OCI-LY7 (cell line): Measurements from ENCODE around the gene LYPLA2. TPM values are rescaled to one million over a fixed set of nuclear protein-coding genes. Genes with fewer than 3 reads are reported as not detected.

Experiments
- Bru-seq: library from RNA; stranded (reverse); fragments of 400-500 nt; gene quantifications from one replicate; lab custom pipeline; 2021; lab: Mats Ljungman, UMichigan
- BruChase-seq, 2 experiments: library from RNA; stranded (reverse); fragments of 400-500 nt; gene quantifications; one replicate each; lab custom pipeline; 2021; lab: Mats Ljungman, UMichigan
- BruUV-seq: library from RNA; stranded (reverse); fragments of 400-500 nt; replicated peaks from 2 replicates; lab custom pipeline; 2021; lab: Mats Ljungman, UMichigan
- CTCF ChIA-PET: fragments of 300-600 bp; sonication (Branson Sonifier 250); formaldehyde crosslinking; loops from one replicate; lab custom pipeline; 2022; ENCODE audit warnings: antibody characterized with exemption; ENCODE audit not compliant: unreplicated experiment; lab: Charles Lee
- POLR2A ChIA-PET: fragments of 300-600 bp; sonication (Branson Sonifier 250); formaldehyde crosslinking; loops from one replicate; lab custom pipeline; 2022; ENCODE audit warnings: antibody characterized with exemption; lab: Charles Lee
- DNase-seq: peaks from one replicate; pipeline ENCODE4 v3.0.0-alpha.2; 2015; ENCODE audit warnings: low spot score
- H2AFZ ChIP-seq: fragments of 200-600 bp; sonication (generic), shearing (Covaris generic); 2 replicates; pipeline ENCODE4 v1.6.1; 2014; ENCODE audit warnings: mild to moderate bottlenecking, antibody characterized with exemption, low read length, moderate library complexity
- H3K27ac ChIP-seq: fragments of 200-600 bp; sonication (generic); 2 replicates; pipeline ENCODE4 v1.5.1; 2014; ENCODE audit warnings: mixed run types, low read depth, mild to moderate bottlenecking, moderate library complexity, low read length, inconsistent platforms; ENCODE audit not compliant: poor library complexity, severe bottlenecking
- H3K36me3 ChIP-seq: fragments of 200-600 bp; sonication (generic); 2 replicates; pipeline ENCODE4 v1.6.1; 2014; ENCODE audit warnings: mild to moderate bottlenecking, antibody characterized with exemption, low read length, moderate library complexity, mixed read lengths; ENCODE audit not compliant: insufficient read depth
- H3K4me1 ChIP-seq: fragments of 200-600 bp; sonication (generic); 2 replicates; pipeline ENCODE4 v1.5.1; 2014; ENCODE audit warnings: mild to moderate bottlenecking, low read length; ENCODE audit not compliant: insufficient read depth, poor library complexity, severe bottlenecking
- H3K4me2 ChIP-seq: fragments of 200-600 bp; sonication (generic); 2 replicates; pipeline ENCODE4 v1.6.1; 2014; ENCODE audit warnings: mild to moderate bottlenecking, low read length
- H3K4me3 ChIP-seq: fragments of 200-600 bp; sonication (generic); 2 replicates; pipeline ENCODE4 v1.5.1; 2014; ENCODE audit warnings: mild to moderate bottlenecking, low read depth, low read length; ENCODE audit not compliant: poor library complexity, severe bottlenecking
- H3K79me2 ChIP-seq: fragments of 200-600 bp; sonication (generic); 2 replicates; pipeline ENCODE4 v1.6.1; 2016; ENCODE audit warnings: low read depth, mild to moderate bottlenecking, low read length, moderate library complexity, mixed read lengths; ENCODE audit not compliant: insufficient read depth
- H3K9me2 ChIP-seq: fragments of 200-600 bp; sonication (generic); 2 replicates; pipeline ENCODE4 v1.6.1; 2016; ENCODE audit warnings: mild to moderate bottlenecking, low read length, mixed read lengths; ENCODE audit not compliant: insufficient read depth
- H3K9me3 ChIP-seq: fragments of 200-600 bp; sonication (generic); 2 replicates; pipeline ENCODE4 v1.6.1; 2014; ENCODE audit warnings: mild to moderate bottlenecking, mixed run types, low read length, mixed read lengths
- H4K20me1 ChIP-seq: fragments of 200-600 bp; sonication (generic); 2 replicates; pipeline ENCODE4 v1.6.1; 2014; ENCODE audit warnings: mild to moderate bottlenecking, antibody characterized with exemption, low read length, moderate library complexity, mixed read lengths; ENCODE audit not compliant: insufficient read depth
- CTCF ChIP-seq: fragments of 200-600 bp; sonication (generic); conservative IDR thresholded peaks from 2 replicates; pipeline ENCODE4 v1.5.1; 2014; ENCODE audit warnings: mild to moderate bottlenecking, antibody characterized with exemption, low read length, moderate library complexity, mixed read lengths
- EZH2phosphoT487 ChIP-seq: fragments of 200-600 bp; sonication (generic); IDR thresholded peaks from 2 replicates; pipeline ENCODE4 v1.6.1; 2018; ENCODE audit warnings: low read depth, borderline replicate concordance, mild to moderate bottlenecking, mixed run types, antibody characterized with exemption, low read length, moderate library complexity, mixed read lengths
- intact Hi-C: fragments of 100-400 bp; cut with micrococcal nuclease; formaldehyde crosslinking; loops from one replicate; pipeline ENCODE4 v1.10.0; 2022; ENCODE audit not compliant: unreplicated experiment
- long read RNA-seq: library from polyadenylated mRNA; stranded (forward); transcript quantifications from one replicate; pipeline ENCODE4 v2.0.0, GENCODE V29; 2022
- total RNA-seq, 2 experiments: library from RNA; depleted of rRNA in 1 of 2; stranded (reverse); fragments of >200 nt in 1 of 2; shearing (Covaris generic) in 1 of 2; gene quantifications; 2 replicates each; pipeline ENCODE4 v1.2.3, GENCODE V29; 2014 to 2022

Gene LYPLA2
- total RNA-seq (2014; rRNA removed; shearing (Covaris generic)): 65.1 and 91.2 TPM in 2 replicates
- total RNA-seq (2022): 66.5 and 68.3 TPM in 2 replicates
- Bru-seq, nascent RNA: percentile 66 among the genes with signal in this experiment
- percentile 94 among the genes with signal in this experiment for BruChase-seq, experiment 1, labeled RNA remaining after a 6-hour chase
- percentile 89 among the genes with signal in this experiment for BruChase-seq, experiment 2, labeled RNA remaining after a 2-hour chase
- long read RNA-seq, transcript LYPLA2-202 (8 exons, 1,072 nt): minor isoform, 5 of 259 reads
- long read RNA-seq, transcript LYPLA2-205 (10 exons, 1,810 nt): major isoform, 181 of 259 reads
- long read RNA-seq, partial matches to known transcripts: 36 of 259 reads
- long read RNA-seq, other reads (novel, unspliced or antisense): 35 of 259 reads

- no peaks in the 10 kb centered on the region for H3K9me2 ChIP-seq
- H3K4me3 ChIP-seq: peak within 1 kb of the TSS; percentile 95
- no peaks in the 10 kb centered on the region for H3K9me3 ChIP-seq
- POLR2A ChIA-PET: interaction anchor here (0.5 to 1.5 kb wide), 7 partner anchors 12 to 306 kb away, joined by 3 to 4 read pairs (median 3); partner anchors contain the start of gene PITHD1
- H3K36me3 ChIP-seq: peaks cover 51% of the 10 kb centered on the region
- peak within 1 kb of the TSS; percentile 95 for H3K4me2 ChIP-seq
- peak; percentile 90 for DNase-seq
- H4K20me1 ChIP-seq: no peaks in the 10 kb centered on the region
- H2AFZ ChIP-seq: peak within 1 kb of the TSS; percentile 77
- TF ChIP-seq CTCF (0 out of 2 replicates have a peak, but pooled peaks have one; percentile 19), EZH2phosphoT487 (no peak)
- TSS peak; percentile 94 for BruUV-seq
- peak within 1 kb of the TSS; percentile 43 for H3K27ac ChIP-seq
- CTCF ChIA-PET: interaction anchor here (0.6 kb wide), 1 partner anchor 12 kb away, joined by 4 read pairs; no protein-coding TSS in a partner anchor
- intact Hi-C loops: loop anchor here (1.0 kb wide), 1 partner anchor 13 kb away; the partner anchor contains the start of gene PITHD1
- peaks cover 18% of the 10 kb centered on the region; the same call in 1 of the 2 replicates for H3K79me2 ChIP-seq
- peaks cover 14% of the 10 kb centered on the region for H3K4me1 ChIP-seq
Measured at GRCh38 chr1:23790696-23791515, at the start of gene LYPLA2. Gene LYPLA2, plus strand, starts transcription at chr1:23791145. Its CDS starts 1,538 bp downstream, at chr1:23792683.

- no peak overlapping the region for H2AFZ ChIP-seq
- peaks cover 7% of the 10 kb centered on the region; the same call in 1 of the 2 replicates for H4K20me1 ChIP-seq
- H3K36me3 ChIP-seq: peaks cover 10% of the 10 kb centered on the region; the same call in 1 of the 2 replicates
- H3K27ac ChIP-seq: no peak overlapping the region
- H3K4me2 ChIP-seq: 0 out of 2 replicates have a peak overlapping the region, but pooled peaks have one; percentile 1
- BruUV-seq: no TSS peak
- POLR2A ChIA-PET: no interaction called here
- H3K4me1 ChIP-seq: peaks cover 22% of the 10 kb centered on the region
- no peak for DNase-seq
- intact Hi-C loops: loop anchor here (2.0 to 10.0 kb wide), 2 partner anchors 13 to 247 kb away; no protein-coding TSS in a partner anchor
- H3K9me3 ChIP-seq: no peaks in the 10 kb centered on the region
- H3K9me2 ChIP-seq: no peaks in the 10 kb centered on the region
- peaks cover 28% of the 10 kb centered on the region for H3K79me2 ChIP-seq
- H3K4me3 ChIP-seq: no peak overlapping the region
- no peak for TF ChIP-seq CTCF
- no peak for TF ChIP-seq EZH2phosphoT487
- CTCF ChIA-PET: no interaction called here
Measured at GRCh38 chr1:23741609-23742008, 49.3 kb upstream of the LYPLA2 start.
